GM23248 (cell line): ENCODE data around the gene ADGRF5. TPM values are rescaled to one million over a fixed set of nuclear protein-coding genes. Genes with fewer than 3 reads are reported as not detected.
"Not testable (repeated sequence)": the region's sequence is repeated elsewhere in the genome, so short reads cannot be mapped to it uniquely, and the experiment has no call there.

Source experiments
- DNase-seq: peaks from one replicate; pipeline ENCODE4 v3.0.0-alpha.2; 2015
- H2AFZ ChIP-seq: fragments of 200-600 bp; sonication (generic); 2 replicates; pipeline ENCODE4 v1.6.1; 2016; ENCODE audit warnings: antibody characterized with exemption
- H3F3A ChIP-seq: fragments of 200-600 bp; sonication (generic); 2 replicates; pipeline ENCODE4 v1.6.1; 2016; ENCODE audit warnings: mild to moderate bottlenecking, antibody characterized with exemption, mixed run types; ENCODE audit not compliant: insufficient read depth
- H3K27ac ChIP-seq: fragments of 200-600 bp; sonication (generic); 2 replicates; pipeline ENCODE4 v1.5.1; 2016; ENCODE audit warnings: mild to moderate bottlenecking
- H3K27me3 ChIP-seq: fragments of 200-600 bp; sonication (generic); replicated peaks from 2 replicates; pipeline ENCODE4 v1.6.1; 2016; ENCODE audit warnings: mild to moderate bottlenecking; ENCODE audit not compliant: insufficient read depth
- H3K36me3 ChIP-seq: fragments of 200-600 bp; sonication (generic); 2 replicates; pipeline ENCODE4 v1.6.1; 2016; ENCODE audit warnings: low read depth, mild to moderate bottlenecking
- H3K4me1 ChIP-seq: fragments of 200-600 bp; sonication (generic); 2 replicates; pipeline ENCODE4 v1.6.1; 2016; ENCODE audit warnings: mild to moderate bottlenecking; ENCODE audit not compliant: insufficient read depth
- H3K4me2 ChIP-seq: fragments of 200-600 bp; sonication (generic); one replicate; pipeline ENCODE4 v1.6.1; 2016; ENCODE audit warnings: mild to moderate bottlenecking; ENCODE audit not compliant: unreplicated experiment
- H3K4me3 ChIP-seq: fragments of 200-600 bp; sonication (generic); 2 replicates; pipeline ENCODE4 v1.5.1; 2016; ENCODE audit warnings: mild to moderate bottlenecking
- H3K79me2 ChIP-seq: fragments of 200-600 bp; sonication (generic); 2 replicates; pipeline ENCODE4 v1.6.1; 2016; ENCODE audit warnings: mild to moderate bottlenecking; ENCODE audit not compliant: insufficient read depth
- H3K9ac ChIP-seq: fragments of 200-600 bp; sonication (generic); 2 replicates; pipeline ENCODE4 v1.6.1; 2016; ENCODE audit warnings: mild to moderate bottlenecking
- H3K9me2 ChIP-seq: fragments of 200-600 bp; sonication (generic); 2 replicates; pipeline ENCODE4 v1.6.1; 2016; ENCODE audit warnings: mixed run types, mild to moderate bottlenecking, moderate library complexity; ENCODE audit not compliant: insufficient read depth
- H3K9me3 ChIP-seq: fragments of 200-600 bp; sonication (generic); one replicate; pipeline ENCODE4 v1.6.1; 2017; ENCODE audit warnings: low read depth
- H4K20me1 ChIP-seq: fragments of 200-600 bp; sonication (generic); 2 replicates; pipeline ENCODE4 v1.6.0; 2016; ENCODE audit not compliant: insufficient read depth
- EZH2 ChIP-seq: fragments of 200-600 bp; sonication (generic); IDR thresholded peaks from 2 replicates; pipeline ENCODE4 v1.6.1; 2018; ENCODE audit warnings: antibody characterized with exemption, mild to moderate bottlenecking; ENCODE audit not compliant: insufficient read depth, poor library complexity, severe bottlenecking
- EZH2phosphoT487 ChIP-seq: fragments of 200-600 bp; sonication (generic); IDR thresholded peaks from 2 replicates; pipeline ENCODE4 v1.6.1; 2018; ENCODE audit warnings: antibody characterized with exemption, moderate library complexity, mild to moderate bottlenecking, low read depth; ENCODE audit not compliant: insufficient read depth
- WGBS, 2 experiments: methylation state at CpG; one replicate each; pipeline ENCODE4 v1.1.6; 2015 to 2017; ENCODE audit warnings: low lambda C conversion rate in 2 of 2, low coverage in 1 of 2; ENCODE audit errors: missing lambda C conversion rate in 2 of 2; 5-methylcytosine and 5-hydroxymethylcytosine counted together
- in situ Hi-C: fragments of 300-500 bp; cut with MboI; formaldehyde crosslinking; loops from 2 replicates; pipeline ENCODE4 v1.15.0; 2020
- polyA plus RNA-seq: library from polyadenylated mRNA; unstranded; fragments of >200 nt; fragmentation: Nextera tagmentation; extraction: Ambion mirVana; gene quantifications from 2 replicates; pipeline ENCODE4 v1.2.1, GENCODE V29; 2016
- total RNA-seq: library from RNA; depleted of rRNA; stranded (reverse); fragments of >200 nt; shearing (Covaris generic); gene quantifications from 2 replicates; pipeline ENCODE4 v1.2.3, GENCODE V29; 2014

ADGRF5 gene
- total and polyA plus RNA-seq, 2 experiments from 2014 or later: 0.29 to 0.65 TPM

DNA sequence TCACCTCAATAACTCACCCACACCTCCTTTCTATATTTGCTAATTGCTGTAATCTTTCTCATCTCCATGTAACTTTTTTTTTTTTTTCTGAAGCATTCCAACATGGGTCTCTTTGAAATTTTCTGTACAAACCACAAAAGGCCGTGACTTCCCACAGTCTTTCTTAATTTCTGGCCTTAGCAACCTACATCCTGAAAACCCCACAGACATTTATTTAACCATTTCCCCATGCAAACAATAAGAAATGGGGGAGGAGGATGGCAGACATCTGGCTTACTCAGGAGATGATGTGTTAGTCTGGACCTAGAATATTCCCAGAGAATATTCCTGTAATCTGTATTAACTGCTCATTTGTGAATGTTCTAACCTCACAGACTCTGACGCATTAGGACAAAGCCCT, 70.9 kb downstream of the ADGRF5 start:
- DNase-seq: no peak
- in situ Hi-C loops: loop anchor here (10.0 kb wide), 1 partner anchor 194 kb away; the partner anchor contains the start of gene ADGRF1

DNA sequence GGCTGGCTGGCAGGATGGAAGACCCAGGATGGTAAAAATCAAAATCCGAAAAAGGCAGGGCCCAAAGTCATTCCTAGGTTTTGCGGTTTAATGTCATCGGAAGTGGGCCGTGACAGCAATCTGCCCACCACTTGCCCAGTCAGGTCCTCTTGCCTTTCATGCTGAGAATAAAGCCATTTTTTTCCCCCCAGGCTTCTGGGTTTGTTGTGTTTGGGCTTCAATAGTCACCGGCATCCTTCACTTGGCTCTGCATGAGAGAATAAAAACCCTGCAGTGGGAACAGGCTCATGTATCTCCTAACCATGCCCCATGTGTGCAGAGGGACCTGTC, 72.4 kb downstream of the ADGRF5 start:
- WGBS, 2 experiments: 33 to 40% methylated on average over 5 of the region's 5 CpGs
- H3K4me2 ChIP-seq: no peak overlapping the region
- H3K9me3 ChIP-seq: no peaks in the 10 kb centered on the region
- in situ Hi-C loops: no loop called here
- H3K27me3 ChIP-seq: no peaks in the 10 kb centered on the region; the same call in 1 of the 2 replicates
- H3K79me2 ChIP-seq: no peaks in the 10 kb centered on the region
- no peaks in the 10 kb centered on the region for H3K9me2 ChIP-seq
- H3K27ac ChIP-seq: no peak overlapping the region
- H4K20me1 ChIP-seq: no peaks in the 10 kb centered on the region
- no peak for TF ChIP-seq EZH2phosphoT487
- no peak for TF ChIP-seq EZH2
- H3K36me3 ChIP-seq: no peaks in the 10 kb centered on the region
- H3F3A ChIP-seq: no peaks in the 10 kb centered on the region
- H3K9ac ChIP-seq: no peak overlapping the region
- no peak for DNase-seq
- no peak overlapping the region for H2AFZ ChIP-seq
- no peaks in the 10 kb centered on the region for H3K4me1 ChIP-seq
- H3K4me3 ChIP-seq: no peak overlapping the region

More for the DNA sequence above, 70.9 kb downstream of the ADGRF5 start:
- Histone ChIP-seq H3K27me3 (no peaks in the 10 kb centered on the region; the same call in 1 of the 2 replicates), H3K4me1 (no peaks in the 10 kb centered on the region), H3K9ac (no peak overlapping the region), H3K9me3 (no peaks in the 10 kb centered on the region), H3K9me2 (no peaks in the 10 kb centered on the region), H3K4me3 (no peak overlapping the region), H3K4me2 (no peak overlapping the region), H3F3A (no peaks in the 10 kb centered on the region), H3K27ac (no peak overlapping the region), H3K36me3 (no peaks in the 10 kb centered on the region), H4K20me1 (no peaks in the 10 kb centered on the region), H3K79me2 (no peaks in the 10 kb centered on the region), H2AFZ (no peak overlapping the region)
- TF ChIP-seq EZH2 (no peak), EZH2phosphoT487 (no peak)
- whole genome bisulfite sequencing, 2 experiments: 80 to 87% methylated on average over 2 of the region's 2 CpGs

DNA sequence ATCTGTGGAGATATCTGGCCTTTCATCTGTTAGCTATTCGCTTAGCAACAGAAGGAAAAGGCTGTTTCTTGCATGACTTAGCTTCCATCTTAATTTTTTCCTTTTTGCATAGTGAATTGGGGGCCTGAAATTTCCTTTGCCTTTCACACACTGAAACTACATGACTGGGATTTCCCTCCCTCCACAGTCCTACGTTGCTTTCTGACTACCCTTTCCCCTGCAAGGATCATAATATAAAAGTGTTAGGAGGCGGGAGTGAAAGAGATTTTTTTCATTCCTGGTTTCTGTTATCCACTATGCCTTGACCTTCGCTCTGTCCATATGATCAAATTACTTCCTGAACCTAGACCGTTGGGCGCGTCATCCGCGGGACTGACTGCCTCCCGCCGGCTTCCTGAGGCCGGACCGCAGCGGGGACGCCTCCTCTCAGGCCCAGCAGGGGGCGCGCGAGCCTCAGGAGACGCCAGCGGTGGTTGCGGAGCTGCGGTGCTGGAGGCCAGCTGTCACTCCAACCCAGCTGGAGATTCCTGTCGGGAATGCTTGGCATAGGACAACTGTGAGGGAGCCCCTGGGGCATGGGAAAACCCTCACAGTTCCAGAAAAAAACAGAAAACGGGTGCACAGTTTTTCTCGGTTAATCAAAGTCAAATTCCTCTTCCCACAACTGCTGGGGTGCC, 72.9 kb downstream of the ADGRF5 start:
- Histone ChIP-seq H2AFZ (peak overlapping the region; percentile 71; the same call in 1 of the 2 replicates), H3K4me2 (no peak overlapping the region), H4K20me1 (no peaks in the 10 kb centered on the region), H3K79me2 (no peaks in the 10 kb centered on the region), H3F3A (no peaks in the 10 kb centered on the region), H3K9me2 (no peaks in the 10 kb centered on the region), H3K27ac (no peak overlapping the region), H3K4me1 (no peaks in the 10 kb centered on the region), H3K36me3 (no peaks in the 10 kb centered on the region), H3K4me3 (0 out of 2 replicates have a peak overlapping the region, but pooled peaks have one; percentile 41), H3K27me3 (no peaks in the 10 kb centered on the region; the same call in 1 of the 2 replicates), H3K9ac (no peak overlapping the region), H3K9me3 (no peaks in the 10 kb centered on the region)
- in situ Hi-C loops: no loop called here
- 11 to 12% methylated on average over 25 of the region's 25 CpGs for WGBS, 2 experiments
- TF ChIP-seq EZH2: no peak
- no peak for TF ChIP-seq EZH2phosphoT487
- peak; percentile 84 for DNase-seq

DNA sequence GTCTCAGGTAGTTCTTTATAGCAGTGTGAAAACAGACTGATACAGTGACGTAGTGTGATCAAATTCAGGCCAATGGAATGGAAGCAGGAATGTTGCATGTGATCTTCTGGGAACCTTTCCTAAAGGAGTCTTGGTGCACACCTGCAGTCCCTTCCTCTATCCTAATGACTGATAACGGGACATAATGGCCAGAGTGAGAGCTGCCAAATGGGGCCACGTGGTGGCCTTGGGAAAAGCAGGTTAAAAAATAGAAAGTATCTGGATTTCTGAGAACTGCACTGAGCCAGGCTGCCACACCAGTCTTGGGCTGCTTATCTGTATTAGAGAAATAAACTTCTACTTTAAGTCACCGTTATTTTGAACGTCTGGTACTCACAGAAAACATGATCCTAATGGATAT, 76.6 kb downstream of the ADGRF5 start:
- H3K4me3 ChIP-seq: no peak overlapping the region
- H4K20me1 ChIP-seq: no peaks in the 10 kb centered on the region
- WGBS, 2 experiments: 12 to 21% methylated on average over 5 of the region's 5 CpGs
- no peak overlapping the region for H3K4me2 ChIP-seq
- no peaks in the 10 kb centered on the region for H3K9me2 ChIP-seq
- in situ Hi-C loops: no loop called here
- H3K27me3 ChIP-seq: no peaks in the 10 kb centered on the region; the same call in 1 of the 2 replicates
- no peaks in the 10 kb centered on the region for H3K9me3 ChIP-seq
- no peaks in the 10 kb centered on the region for H3K4me1 ChIP-seq
- TF ChIP-seq EZH2: no peak
- no peak for TF ChIP-seq EZH2phosphoT487
- H3K36me3 ChIP-seq: no peaks in the 10 kb centered on the region
- no peak overlapping the region for H2AFZ ChIP-seq
- no peak overlapping the region for H3K9ac ChIP-seq
- no peak overlapping the region for H3K27ac ChIP-seq
- DNase-seq: no peak
- H3F3A ChIP-seq: no peaks in the 10 kb centered on the region
- no peaks in the 10 kb centered on the region for H3K79me2 ChIP-seq

DNA sequence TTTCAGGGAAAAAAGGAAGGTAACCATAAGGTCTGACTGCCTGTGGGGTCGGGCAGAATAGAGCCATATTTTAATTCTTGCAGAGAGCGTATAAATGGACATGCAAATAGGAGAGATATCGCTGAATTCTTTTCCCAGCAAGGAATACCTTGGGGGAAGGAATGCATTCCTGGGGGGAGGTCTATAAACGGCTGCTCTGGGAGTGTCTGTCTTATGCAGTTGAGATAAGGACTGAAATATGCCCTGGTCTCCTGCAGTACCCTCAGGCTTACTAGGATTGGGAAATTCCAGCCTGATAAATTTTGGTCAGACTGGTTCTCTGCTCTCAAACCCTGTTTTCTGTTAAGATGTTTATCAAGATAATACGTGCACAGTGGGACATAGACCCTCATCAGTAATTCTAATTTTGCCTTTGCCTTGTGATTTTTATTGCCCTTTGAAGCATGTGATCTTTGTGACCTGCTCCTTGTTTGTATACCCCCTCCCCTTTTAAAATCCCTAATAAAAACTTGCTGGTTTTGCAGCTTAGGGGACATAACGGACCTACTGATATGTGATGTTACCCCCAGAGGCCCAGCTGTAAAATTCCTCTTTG, 79.4 kb downstream of the ADGRF5 start:
- H3K9me3 ChIP-seq, H3K4me2 ChIP-seq, H3K9ac ChIP-seq, in situ Hi-C loops, H3K27ac ChIP-seq, H3F3A ChIP-seq, DNase-seq, H3K79me2 ChIP-seq, H4K20me1 ChIP-seq, H3K4me1 ChIP-seq, H3K4me3 ChIP-seq, H3K36me3 ChIP-seq, H3K27me3 ChIP-seq, H3K9me2 ChIP-seq, H2AFZ ChIP-seq: not testable (repeated sequence)
- 39 to 47% methylated on average over 6 of the region's 6 CpGs for WGBS, 2 experiments
